OCI-LY7 (cell line): ENCODE results near the gene MAP3K7CL. TPM values are rescaled to one million over a fixed set of nuclear protein-coding genes. Genes with fewer than 3 reads are reported as not detected.

Experiments
- BruUV-seq: library from RNA; stranded (reverse); fragments of 400-500 nt; replicated peaks from 2 replicates; lab custom pipeline; 2021; lab: Mats Ljungman, UMichigan
- CTCF ChIA-PET: fragments of 300-600 bp; sonication (Branson Sonifier 250); formaldehyde crosslinking; loops from one replicate; lab custom pipeline; 2022; ENCODE audit warnings: antibody characterized with exemption; ENCODE audit not compliant: unreplicated experiment; lab: Charles Lee
- POLR2A ChIA-PET: fragments of 300-600 bp; sonication (Branson Sonifier 250); formaldehyde crosslinking; loops from one replicate; lab custom pipeline; 2022; ENCODE audit warnings: antibody characterized with exemption; lab: Charles Lee
- DNase-seq: peaks from one replicate; pipeline ENCODE4 v3.0.0-alpha.2; 2015; ENCODE audit warnings: low spot score
- H2AFZ ChIP-seq: fragments of 200-600 bp; sonication (generic), shearing (Covaris generic); 2 replicates; pipeline ENCODE4 v1.6.1; 2014; ENCODE audit warnings: mild to moderate bottlenecking, antibody characterized with exemption, low read length, moderate library complexity
- H3K27ac ChIP-seq: fragments of 200-600 bp; sonication (generic); 2 replicates; pipeline ENCODE4 v1.5.1; 2014; ENCODE audit warnings: mixed run types, low read depth, mild to moderate bottlenecking, moderate library complexity, low read length, inconsistent platforms; ENCODE audit not compliant: poor library complexity, severe bottlenecking
- H3K36me3 ChIP-seq: fragments of 200-600 bp; sonication (generic); 2 replicates; pipeline ENCODE4 v1.6.1; 2014; ENCODE audit warnings: mild to moderate bottlenecking, antibody characterized with exemption, low read length, moderate library complexity, mixed read lengths; ENCODE audit not compliant: insufficient read depth
- H3K4me1 ChIP-seq: fragments of 200-600 bp; sonication (generic); 2 replicates; pipeline ENCODE4 v1.5.1; 2014; ENCODE audit warnings: mild to moderate bottlenecking, low read length; ENCODE audit not compliant: insufficient read depth, poor library complexity, severe bottlenecking
- H3K4me2 ChIP-seq: fragments of 200-600 bp; sonication (generic); 2 replicates; pipeline ENCODE4 v1.6.1; 2014; ENCODE audit warnings: mild to moderate bottlenecking, low read length
- H3K4me3 ChIP-seq: fragments of 200-600 bp; sonication (generic); 2 replicates; pipeline ENCODE4 v1.5.1; 2014; ENCODE audit warnings: mild to moderate bottlenecking, low read depth, low read length; ENCODE audit not compliant: poor library complexity, severe bottlenecking
- H3K79me2 ChIP-seq: fragments of 200-600 bp; sonication (generic); 2 replicates; pipeline ENCODE4 v1.6.1; 2016; ENCODE audit warnings: low read depth, mild to moderate bottlenecking, low read length, moderate library complexity, mixed read lengths; ENCODE audit not compliant: insufficient read depth
- H3K9me2 ChIP-seq: fragments of 200-600 bp; sonication (generic); 2 replicates; pipeline ENCODE4 v1.6.1; 2016; ENCODE audit warnings: mild to moderate bottlenecking, low read length, mixed read lengths; ENCODE audit not compliant: insufficient read depth
- H3K9me3 ChIP-seq: fragments of 200-600 bp; sonication (generic); 2 replicates; pipeline ENCODE4 v1.6.1; 2014; ENCODE audit warnings: mild to moderate bottlenecking, mixed run types, low read length, mixed read lengths
- H4K20me1 ChIP-seq: fragments of 200-600 bp; sonication (generic); 2 replicates; pipeline ENCODE4 v1.6.1; 2014; ENCODE audit warnings: mild to moderate bottlenecking, antibody characterized with exemption, low read length, moderate library complexity, mixed read lengths; ENCODE audit not compliant: insufficient read depth
- CTCF ChIP-seq: fragments of 200-600 bp; sonication (generic); conservative IDR thresholded peaks from 2 replicates; pipeline ENCODE4 v1.5.1; 2014; ENCODE audit warnings: mild to moderate bottlenecking, antibody characterized with exemption, low read length, moderate library complexity, mixed read lengths
- EZH2phosphoT487 ChIP-seq: fragments of 200-600 bp; sonication (generic); IDR thresholded peaks from 2 replicates; pipeline ENCODE4 v1.6.1; 2018; ENCODE audit warnings: low read depth, borderline replicate concordance, mild to moderate bottlenecking, mixed run types, antibody characterized with exemption, low read length, moderate library complexity, mixed read lengths
- intact Hi-C: fragments of 100-400 bp; cut with micrococcal nuclease; formaldehyde crosslinking; loops from one replicate; pipeline ENCODE4 v1.10.0; 2022; ENCODE audit not compliant: unreplicated experiment
- small RNA-seq: library from RNA; depleted of rRNA; stranded (forward); fragments of <200 nt; gene quantifications from one replicate; pipeline ENCODE3, GENCODE V24; 2014
- total RNA-seq, 2 experiments: library from RNA; depleted of rRNA in 1 of 2; stranded (reverse); fragments of >200 nt in 1 of 2; shearing (Covaris generic) in 1 of 2; gene quantifications; 2 replicates each; pipeline ENCODE4 v1.2.3, GENCODE V29; 2014 to 2022

Gene MAP3K7CL
- total RNA-seq, 2 experiments from 2014 or later: 7.8 to 13.0 TPM

GRCh38 chr21:29224006-29224405 is 93.6 kb downstream of the MAP3K7CL start:
- no TSS peak for BruUV-seq
- no peak for DNase-seq
- Histone ChIP-seq H3K79me2 (no peaks in the 10 kb centered on the region), H3K9me3 (no peaks in the 10 kb centered on the region), H3K27ac (no peak overlapping the region), H3K36me3 (no peaks in the 10 kb centered on the region), H3K9me2 (no peaks in the 10 kb centered on the region), H4K20me1 (no peaks in the 10 kb centered on the region), H2AFZ (no peak overlapping the region), H3K4me2 (no peak overlapping the region), H3K4me1 (no peaks in the 10 kb centered on the region), H3K4me3 (no peak overlapping the region)
- TF ChIP-seq CTCF: no peak
- no peak for TF ChIP-seq EZH2phosphoT487
- intact Hi-C loops: no loop called here
- ChIA-PET POLR2A (no interaction called here), CTCF (no interaction called here)

Small RNA genes lying within 50 kb of the gene (small RNA-seq; reads per million reads assigned to genes)
- gene RF00012 (not detected), gene RF00019 (not detected)

Other genes with a start within 250 kb of the MAP3K7CL start
- 17.2 and 18.4 TPM in 2 replicates for gene LTN1, start 137.8 kb upstream of the MAP3K7CL start, total RNA-seq (2014; rRNA removed; shearing (Covaris generic))
- gene LTN1, start 137.8 kb upstream of the MAP3K7CL start, total RNA-seq (2022): 30.1 and 32.6 TPM in 2 replicates
- gene RWDD2B, start 111.3 kb upstream of the MAP3K7CL start, total RNA-seq (2014; rRNA removed; shearing (Covaris generic)): 5.0 and 7.5 TPM in 2 replicates
- gene RWDD2B, start 111.3 kb upstream of the MAP3K7CL start, total RNA-seq (2022): 16.1 and 17.4 TPM in 2 replicates
- 22.8 and 23.1 TPM in 2 replicates for gene USP16, start 106.0 kb upstream of the MAP3K7CL start, total RNA-seq (2014; rRNA removed; shearing (Covaris generic))
- gene USP16, start 106.0 kb upstream of the MAP3K7CL start, total RNA-seq (2022): 34.2 and 35.4 TPM in 2 replicates
- 229 and 240 TPM in 2 replicates for gene CCT8, start 57.0 kb upstream of the MAP3K7CL start, total RNA-seq (2014; rRNA removed; shearing (Covaris generic))
- 332 and 375 TPM in 2 replicates for gene CCT8, start 57.0 kb upstream of the MAP3K7CL start, total RNA-seq (2022)
- 18.6 and 19.1 TPM in 2 replicates for gene BACH1, start 168.3 kb downstream of the MAP3K7CL start, total RNA-seq (2014; rRNA removed; shearing (Covaris generic))
- 37.2 and 38.4 TPM in 2 replicates for gene BACH1, start 168.3 kb downstream of the MAP3K7CL start, total RNA-seq (2022)